ENCODE results near the gene ESF1.

ESF1 gene

DNA sequence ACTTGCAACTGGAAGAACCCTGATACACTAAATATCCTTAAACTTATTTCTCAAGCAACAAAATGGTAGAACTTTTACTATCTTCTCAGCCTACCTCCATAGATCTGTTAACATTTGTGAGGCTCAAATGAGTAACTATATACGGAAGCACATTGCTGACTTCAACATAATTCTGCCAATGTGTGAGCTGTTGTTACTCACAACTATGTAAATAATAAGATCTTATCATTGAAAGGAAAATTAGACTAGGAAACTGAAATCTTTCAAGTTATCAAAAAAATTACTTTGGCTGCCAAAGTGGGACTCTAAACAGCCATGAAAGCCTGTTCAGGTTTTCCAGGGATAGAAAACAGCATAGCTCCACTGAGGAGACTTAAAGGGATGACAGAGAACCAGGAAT, 105.8 kb downstream of the ESF1 start:
- no peak overlapping the region for H3K27ac ChIP-seq
- no peaks in the 10 kb centered on the region for H3K36me3 ChIP-seq (replicated peaks)
- peaks cover under 1% of the 10 kb centered on the region for H3K27me3 ChIP-seq (replicated peaks)
- no peak overlapping the region for H3K4me3 ChIP-seq (ENCODE audit: low read depth, low read length)
- DNase-seq: no peak
- in situ Hi-C loops (cut with HindIII; ENCODE audit: low pct_ligation_motif_present, low sequenced_read_pairs): no loop called here
- TF ChIP-seq, protein P1, sequence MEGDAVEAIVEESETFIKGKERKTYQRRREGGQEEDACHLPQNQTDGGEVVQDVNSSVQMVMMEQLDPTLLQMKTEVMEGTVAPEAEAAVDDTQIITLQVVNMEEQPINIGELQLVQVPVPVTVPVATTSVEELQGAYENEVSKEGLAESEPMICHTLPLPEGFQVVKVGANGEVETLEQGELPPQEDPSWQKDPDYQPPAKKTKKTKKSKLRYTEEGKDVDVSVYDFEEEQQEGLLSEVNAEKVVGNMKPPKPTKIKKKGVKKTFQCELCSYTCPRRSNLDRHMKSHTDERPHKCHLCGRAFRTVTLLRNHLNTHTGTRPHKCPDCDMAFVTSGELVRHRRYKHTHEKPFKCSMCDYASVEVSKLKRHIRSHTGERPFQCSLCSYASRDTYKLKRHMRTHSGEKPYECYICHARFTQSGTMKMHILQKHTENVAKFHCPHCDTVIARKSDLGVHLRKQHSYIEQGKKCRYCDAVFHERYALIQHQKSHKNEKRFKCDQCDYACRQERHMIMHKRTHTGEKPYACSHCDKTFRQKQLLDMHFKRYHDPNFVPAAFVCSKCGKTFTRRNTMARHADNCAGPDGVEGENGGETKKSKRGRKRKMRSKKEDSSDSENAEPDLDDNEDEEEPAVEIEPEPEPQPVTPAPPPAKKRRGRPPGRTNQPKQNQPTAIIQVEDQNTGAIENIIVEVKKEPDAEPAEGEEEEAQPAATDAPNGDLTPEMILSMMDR (IDR thresholded peaks at IDR 0.05; ENCODE audit: low read depth, low read length, missing control alignments): no peak

DNA sequence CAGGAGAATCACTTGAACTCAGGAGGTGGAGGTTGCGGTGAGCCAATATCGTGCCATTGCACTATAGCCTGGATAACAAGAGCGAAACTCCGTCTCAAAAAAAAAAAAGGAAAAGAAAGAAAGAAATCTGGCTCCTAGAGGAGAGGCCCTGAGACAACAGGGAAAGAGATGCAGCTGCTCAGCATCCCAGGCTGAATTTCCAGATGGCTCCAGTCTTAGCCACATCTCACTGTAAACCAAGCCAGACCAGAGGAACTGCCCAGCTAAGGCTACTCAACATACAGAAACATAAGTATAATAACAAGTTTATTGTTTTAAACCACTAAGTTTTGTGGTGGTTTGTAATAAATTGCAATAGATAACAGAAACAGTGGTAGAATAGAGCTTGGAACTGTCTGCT, 107.5 kb downstream of the ESF1 start:
- in situ Hi-C loops (cut with HindIII; ENCODE audit: low pct_ligation_motif_present, low sequenced_read_pairs): no loop called here
- H3K27me3 ChIP-seq (replicated peaks): no peaks in the 10 kb centered on the region
- TF ChIP-seq, protein P1 (IDR thresholded peaks at IDR 0.05; ENCODE audit: low read depth, low read length, missing control alignments): no peak
- DNase-seq: no peak
- H3K36me3 ChIP-seq (replicated peaks): no peaks in the 10 kb centered on the region
- no peak overlapping the region for H3K27ac ChIP-seq
- no peak overlapping the region for H3K4me3 ChIP-seq (ENCODE audit: low read depth, low read length)

GRCh38 chr20:13676682-13677081, 108.0 kb downstream of the ESF1 start:
- Histone ChIP-seq H3K36me3 (replicated peaks) (no peaks in the 10 kb centered on the region), H3K27me3 (replicated peaks) (no peaks in the 10 kb centered on the region), H3K27ac (no peak overlapping the region), H3K4me3 (ENCODE audit: low read depth, low read length) (no peak overlapping the region)
- TF ChIP-seq, protein P1 (IDR thresholded peaks at IDR 0.05; ENCODE audit: low read depth, low read length, missing control alignments): no peak
- no peak for DNase-seq
- in situ Hi-C loops (cut with HindIII; ENCODE audit: low pct_ligation_motif_present, low sequenced_read_pairs): no loop called here

- TF ChIP-seq, protein P1 (IDR thresholded peaks at IDR 0.05; ENCODE audit: low read depth, low read length, missing control alignments): no peak
- no peaks in the 10 kb centered on the region for H3K36me3 ChIP-seq (replicated peaks)
- no peak overlapping the region for H3K4me3 ChIP-seq (ENCODE audit: low read depth, low read length)
- DNase-seq: no peak
- in situ Hi-C loops (cut with HindIII; ENCODE audit: low pct_ligation_motif_present, low sequenced_read_pairs): no loop called here
- no peaks in the 10 kb centered on the region for H3K27me3 ChIP-seq (replicated peaks)
- no peak overlapping the region for H3K27ac ChIP-seq
Measured at GRCh38 chr20:13672690-13673089, 112.0 kb downstream of the ESF1 start.

DNA sequence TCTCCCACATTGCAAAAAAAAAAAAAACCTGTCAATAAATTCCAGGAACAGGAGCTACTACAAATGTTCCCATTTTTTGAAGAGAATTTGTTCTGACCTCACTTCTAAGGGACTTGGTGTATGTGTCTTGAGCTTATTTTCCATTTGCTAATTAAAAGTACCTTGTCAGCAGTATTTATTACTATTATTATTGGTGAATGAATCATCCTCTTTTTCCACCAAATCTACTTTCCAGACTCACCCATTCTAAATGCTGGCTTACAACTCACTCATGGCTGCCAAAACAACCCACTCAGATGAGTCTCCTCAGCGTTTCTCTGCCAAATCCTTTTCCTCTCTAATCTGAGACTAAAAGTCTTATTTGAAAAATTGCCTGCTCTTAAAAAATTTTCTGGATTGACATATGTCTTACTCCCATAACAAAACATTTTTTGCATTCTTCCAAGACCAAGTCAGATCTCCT, 112.8 kb downstream of the ESF1 start:
- H3K36me3 ChIP-seq (replicated peaks): no peaks in the 10 kb centered on the region
- in situ Hi-C loops (cut with HindIII; ENCODE audit: low pct_ligation_motif_present, low sequenced_read_pairs): no loop called here
- H3K27me3 ChIP-seq (replicated peaks): no peaks in the 10 kb centered on the region
- peak; percentile 53 for DNase-seq
- TF ChIP-seq, protein P1 (IDR thresholded peaks at IDR 0.05; ENCODE audit: low read depth, low read length, missing control alignments): no peak
- no peak overlapping the region for H3K4me3 ChIP-seq (ENCODE audit: low read depth, low read length)
- no peak overlapping the region for H3K27ac ChIP-seq

- DNase-seq: no peak
- no peaks in the 10 kb centered on the region for H3K36me3 ChIP-seq (replicated peaks)
- H3K4me3 ChIP-seq (ENCODE audit: low read depth, low read length): no peak overlapping the region
- H3K27me3 ChIP-seq (replicated peaks): no peaks in the 10 kb centered on the region
- H3K27ac ChIP-seq: no peak overlapping the region
- TF ChIP-seq, protein P1 (IDR thresholded peaks at IDR 0.05; ENCODE audit: low read depth, low read length, missing control alignments): no peak
- in situ Hi-C loops (cut with HindIII; ENCODE audit: low pct_ligation_motif_present, low sequenced_read_pairs): no loop called here
Measured at GRCh38 chr20:13671512-13671911, 113.2 kb downstream of the ESF1 start.
